ENCODE measurements around the gene SLN.

The SLN gene

DNA sequence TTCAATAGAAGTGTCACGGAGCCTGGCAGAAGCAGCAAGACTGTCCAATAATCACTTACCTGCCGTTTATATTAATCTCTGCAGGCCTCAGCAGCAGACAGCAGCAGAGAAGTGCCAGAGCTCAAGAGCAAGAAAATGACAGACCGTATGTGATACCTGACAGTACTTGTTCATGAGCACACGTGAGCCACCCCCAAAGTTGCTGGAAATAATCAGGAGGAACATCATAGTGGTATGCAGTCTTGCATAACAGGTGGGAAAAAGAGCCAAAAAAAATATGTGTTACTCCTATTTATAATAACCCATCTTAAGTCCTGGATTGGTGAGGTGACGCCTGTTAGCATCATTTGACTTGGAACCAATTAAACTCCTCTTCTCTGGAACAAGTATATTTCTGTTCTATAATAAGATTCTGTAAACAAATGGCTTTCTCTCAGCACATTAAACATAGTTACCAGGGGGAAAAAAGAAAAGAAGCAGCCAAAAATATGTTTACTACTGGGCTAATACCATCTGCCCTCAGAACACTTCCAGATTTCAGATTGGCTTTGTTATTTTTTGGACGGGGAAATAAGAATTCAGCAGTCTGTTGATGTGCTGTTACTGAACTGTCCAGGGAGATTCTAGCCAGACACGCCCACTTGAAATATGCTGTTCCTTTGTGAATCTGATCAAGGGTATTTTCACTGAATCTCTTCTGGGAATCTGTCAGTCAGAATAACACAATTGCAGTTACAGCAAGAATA lies 7.9 kb upstream of the SLN start:
- no peak for DNase-seq (ENCODE audit: low spot score)

DNA sequence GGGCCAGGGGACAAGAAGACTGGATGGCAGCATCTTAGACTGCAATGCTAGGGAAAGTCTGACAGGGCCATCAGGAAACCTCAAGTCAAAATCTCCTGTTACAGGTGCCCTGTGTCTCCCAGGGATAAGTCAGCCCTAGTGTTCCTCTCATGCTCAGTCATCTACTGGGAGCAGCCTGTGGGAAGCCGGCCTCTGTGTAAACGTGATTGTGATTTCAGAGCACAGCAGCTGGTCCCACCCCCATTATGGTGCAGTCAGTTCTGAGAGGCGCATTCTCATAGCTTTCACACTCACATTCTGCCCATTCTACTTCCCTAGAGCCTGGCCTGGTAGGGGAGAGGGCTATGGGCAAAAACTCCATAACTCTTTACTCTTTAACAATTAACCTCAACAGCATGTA lies 7.2 kb upstream of the SLN start:
- DNase-seq (ENCODE audit: low spot score), result no peak

DNA sequence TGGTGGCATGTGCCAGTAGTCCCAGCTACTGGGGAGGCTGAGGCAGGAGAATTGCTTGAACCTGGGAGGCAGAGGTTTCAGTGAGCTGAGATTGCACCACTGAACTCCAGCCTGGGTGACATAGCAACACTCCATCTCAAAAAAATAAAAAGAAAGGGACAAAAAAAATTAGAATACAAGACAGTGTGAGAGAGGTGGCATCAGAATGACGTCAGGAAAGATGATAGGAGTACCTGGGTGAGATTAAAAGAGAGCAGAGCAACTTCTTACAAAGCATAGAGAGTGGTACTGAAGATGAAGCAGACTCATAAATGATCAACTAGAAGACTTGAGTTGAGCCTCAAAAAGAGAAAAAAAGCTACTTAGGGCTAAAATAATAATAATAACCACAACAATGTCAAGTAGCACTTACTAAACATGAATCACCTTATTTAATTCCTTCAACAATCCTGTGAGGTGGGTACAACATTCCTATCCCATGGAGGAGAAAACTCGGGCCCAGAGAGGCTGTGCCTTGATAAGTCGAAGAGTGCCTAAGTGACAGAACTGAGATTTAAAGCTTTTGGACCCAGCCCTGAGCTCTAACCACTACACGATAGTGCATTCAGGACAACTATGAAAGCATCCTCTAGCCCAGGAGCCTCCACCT lies 5.2 kb upstream of the SLN start:
- no peak for DNase-seq (ENCODE audit: low spot score)

DNA sequence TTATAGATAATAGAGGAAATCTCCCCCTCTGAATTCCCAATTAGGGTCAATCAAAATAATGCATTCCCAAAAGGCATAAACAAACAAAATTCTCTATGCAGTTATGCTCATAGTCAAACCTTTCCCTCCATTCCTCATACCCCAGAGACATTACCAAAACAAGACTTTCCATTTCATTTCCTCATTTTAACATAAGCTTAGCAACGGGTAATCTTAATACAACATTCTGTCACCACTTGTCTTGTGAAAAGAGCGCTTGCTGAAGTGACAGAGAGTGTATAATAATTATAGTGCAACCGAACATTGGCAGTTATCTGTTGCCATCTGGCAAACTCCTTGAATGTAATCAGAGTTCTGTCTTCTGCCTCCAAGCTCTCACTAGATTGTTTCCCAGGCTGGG lies 1.2 kb upstream of the SLN start:
- no peak for DNase-seq (ENCODE audit: low spot score)

DNA sequence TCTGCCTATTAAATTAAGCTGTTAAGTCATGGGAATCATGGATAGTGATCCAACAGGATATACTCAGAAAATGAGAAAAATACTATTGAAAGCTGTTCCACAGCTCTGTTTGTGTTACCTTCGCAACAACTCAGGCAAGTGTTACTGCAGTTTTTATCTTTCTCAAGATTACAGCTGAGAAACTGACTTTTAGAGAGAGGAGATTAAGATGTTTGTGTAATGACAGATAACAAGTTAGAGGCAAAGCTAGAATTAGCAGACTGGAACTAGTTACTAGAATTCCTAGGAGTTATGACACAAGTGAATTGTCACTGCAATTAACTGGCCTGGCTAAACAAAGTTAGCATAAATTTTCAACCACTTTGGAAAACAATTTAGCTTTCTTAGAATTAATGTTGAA lies 1.6 kb downstream of the SLN start:
- no peak for DNase-seq (ENCODE audit: low spot score)

DNA sequence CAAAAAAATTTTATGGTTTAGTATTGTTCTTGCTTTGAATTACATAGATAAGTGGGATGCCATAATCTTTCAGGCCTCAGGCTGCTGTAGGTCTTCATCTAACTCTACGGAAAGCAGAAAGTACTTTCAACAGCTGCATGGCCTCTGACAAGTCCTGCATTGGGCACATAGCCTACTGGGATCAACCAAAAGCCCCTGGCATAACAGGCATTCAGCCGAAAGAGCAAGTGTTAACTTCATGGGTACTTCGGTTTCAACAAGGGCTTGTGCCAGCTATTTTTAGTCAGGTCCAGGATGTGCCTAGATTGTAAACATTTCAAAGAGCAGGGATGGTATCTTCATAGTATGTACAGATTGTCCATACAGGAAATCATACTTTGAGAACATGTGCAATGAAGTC lies 3.1 kb downstream of the SLN start:
- no peak for DNase-seq (ENCODE audit: low spot score)

DNA sequence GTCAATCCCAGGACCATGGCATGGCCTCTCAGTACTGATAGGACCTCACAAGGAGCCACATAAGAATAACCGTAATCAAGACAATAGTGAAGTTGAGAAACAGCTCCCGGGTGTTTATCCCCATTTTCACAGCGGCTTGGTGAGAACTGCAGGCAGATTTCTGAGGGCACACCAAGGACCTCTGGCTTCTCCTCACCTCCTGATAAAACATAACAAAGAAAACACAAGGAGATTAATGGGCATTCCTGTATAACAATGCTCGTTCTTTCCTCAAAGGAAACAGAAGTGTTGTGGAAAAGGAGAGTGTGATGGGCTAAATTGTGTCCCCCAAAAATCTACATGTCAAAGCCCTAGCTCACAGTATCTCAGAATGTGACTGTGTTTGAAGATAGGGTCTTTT lies 4.0 kb downstream of the SLN start:
- no peak for DNase-seq (ENCODE audit: low spot score)

DNA sequence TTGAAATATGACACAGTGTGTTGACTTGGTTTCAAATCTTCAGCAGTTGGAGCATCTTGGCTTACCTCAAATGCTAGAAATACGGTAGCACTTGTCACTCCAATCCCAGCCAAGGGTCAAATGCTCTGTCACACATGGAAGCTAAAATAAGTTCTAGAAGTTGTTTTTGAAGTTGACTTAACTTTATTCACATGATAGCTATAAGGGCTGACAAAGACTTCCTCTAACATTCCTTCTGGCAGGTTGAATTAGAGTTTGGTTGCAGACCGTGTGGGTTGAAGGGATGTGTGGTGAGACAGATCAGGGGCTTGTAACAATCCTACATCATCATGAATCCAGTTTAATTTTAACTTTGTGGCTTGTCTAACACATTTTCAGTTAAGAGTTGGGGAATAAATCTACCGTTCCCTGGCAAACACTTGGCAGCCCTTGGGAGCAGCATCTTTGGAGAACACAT lies 4.6 kb downstream of the SLN start:
- no peak for DNase-seq (ENCODE audit: low spot score)

DNA sequence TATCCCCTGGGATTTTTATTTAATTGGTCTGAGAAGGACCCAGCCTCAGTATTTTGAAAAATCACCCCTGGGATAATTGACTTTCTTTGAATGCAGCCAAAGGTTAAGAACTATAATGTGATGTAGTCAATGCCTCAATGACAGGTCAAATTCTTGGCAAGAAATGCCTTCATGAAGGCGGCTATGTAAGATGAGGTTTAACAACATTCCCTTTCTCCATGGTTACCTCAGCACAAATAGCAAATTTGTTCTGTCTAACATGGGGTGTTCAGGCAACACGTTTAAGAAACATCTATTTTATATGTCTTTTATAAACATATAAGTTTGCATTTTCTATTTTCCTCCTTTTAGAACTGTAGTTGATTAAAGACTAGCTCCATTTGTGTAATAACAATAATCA lies 5.3 kb downstream of the SLN start:
- DNase-seq (ENCODE audit: low spot score), result no peak

DNA sequence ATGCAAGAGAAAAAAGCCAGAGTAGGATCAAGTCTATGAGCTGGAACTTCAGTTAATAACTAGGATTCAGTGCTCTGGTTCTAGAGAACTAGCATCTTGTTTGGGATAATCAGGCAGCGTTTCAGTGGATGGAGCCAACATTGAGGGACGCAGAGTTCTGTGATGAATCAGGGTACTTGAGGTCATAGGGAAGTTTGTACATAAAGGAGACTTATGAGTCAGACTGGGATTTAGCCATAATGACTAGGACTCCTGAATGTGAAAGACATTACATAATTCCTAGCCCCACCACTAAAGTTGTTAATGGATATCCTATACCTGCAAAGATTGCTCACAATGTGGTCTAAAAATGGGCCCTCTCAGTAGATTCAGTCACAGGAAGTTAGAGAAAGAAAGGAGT lies 6.8 kb downstream of the SLN start:
- peak; percentile 36 for DNase-seq (ENCODE audit: low spot score)

DNA sequence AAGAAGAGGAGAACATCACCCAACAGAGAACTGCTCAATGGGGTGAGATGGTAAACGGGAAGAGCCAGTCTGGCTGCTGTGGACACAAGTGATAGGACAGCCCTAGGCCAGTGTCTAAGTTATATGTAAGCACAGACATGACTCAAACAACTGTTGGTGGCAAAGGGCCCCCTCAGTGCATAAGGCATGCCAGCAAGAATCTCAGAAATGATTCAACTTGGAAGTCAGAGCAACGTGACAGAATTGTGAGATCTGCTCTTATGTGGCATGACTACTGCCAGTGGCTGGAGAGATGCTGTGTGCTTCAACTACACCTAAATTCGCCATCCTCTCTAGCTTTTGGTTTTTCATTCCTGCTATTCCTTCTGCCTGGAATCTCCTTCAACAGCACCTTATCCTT lies 7.4 kb downstream of the SLN start:
- DNase-seq (ENCODE audit: low spot score), result no peak

DNA sequence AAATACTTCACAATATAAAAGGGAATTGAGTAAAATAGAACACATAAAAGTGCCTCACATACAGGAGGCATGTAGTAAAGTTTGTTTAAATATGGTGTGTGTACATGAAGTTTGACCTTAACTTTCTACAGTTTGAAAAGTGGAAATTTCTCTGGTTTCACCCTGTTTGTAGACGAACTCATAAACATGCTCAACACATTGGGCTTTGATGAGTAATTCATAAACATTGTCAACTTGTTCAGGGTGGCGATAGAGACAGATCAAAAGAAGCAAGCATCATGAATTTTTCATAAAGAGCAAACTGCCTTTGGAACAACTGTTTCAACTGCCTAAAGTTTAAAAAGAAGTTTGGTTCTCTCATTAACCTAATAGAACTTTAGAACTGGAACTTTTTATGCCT lies 9.1 kb downstream of the SLN start:
- DNase-seq (ENCODE audit: low spot score), result no peak

DNA sequence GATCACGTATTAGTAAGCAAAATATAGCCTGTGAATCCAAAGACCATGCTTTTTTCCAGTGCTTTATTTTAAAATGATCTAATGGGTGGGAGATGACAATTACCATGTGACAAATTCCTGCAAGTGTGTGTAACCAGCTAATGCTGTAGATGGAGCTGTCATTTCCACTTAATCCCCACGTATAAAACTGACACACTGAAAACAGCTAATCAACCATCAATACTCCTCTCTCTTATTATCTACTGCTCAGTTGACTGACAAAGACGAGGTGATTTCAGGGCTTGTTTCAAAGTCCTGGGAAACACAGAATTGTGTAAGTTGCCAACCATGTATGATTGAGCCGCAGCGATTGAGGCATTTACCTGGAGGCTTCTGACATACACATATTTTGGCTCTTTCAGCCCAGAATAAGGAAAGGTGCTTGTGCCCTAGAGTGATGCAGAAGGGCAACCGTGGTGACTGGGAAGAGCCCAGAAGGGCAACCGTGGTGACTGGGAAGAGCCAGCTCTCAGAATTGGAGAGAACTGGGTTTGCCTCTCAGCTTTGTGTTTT lies 9.7 kb downstream of the SLN start:
- DNase-seq (ENCODE audit: low spot score), result no peak

DNA sequence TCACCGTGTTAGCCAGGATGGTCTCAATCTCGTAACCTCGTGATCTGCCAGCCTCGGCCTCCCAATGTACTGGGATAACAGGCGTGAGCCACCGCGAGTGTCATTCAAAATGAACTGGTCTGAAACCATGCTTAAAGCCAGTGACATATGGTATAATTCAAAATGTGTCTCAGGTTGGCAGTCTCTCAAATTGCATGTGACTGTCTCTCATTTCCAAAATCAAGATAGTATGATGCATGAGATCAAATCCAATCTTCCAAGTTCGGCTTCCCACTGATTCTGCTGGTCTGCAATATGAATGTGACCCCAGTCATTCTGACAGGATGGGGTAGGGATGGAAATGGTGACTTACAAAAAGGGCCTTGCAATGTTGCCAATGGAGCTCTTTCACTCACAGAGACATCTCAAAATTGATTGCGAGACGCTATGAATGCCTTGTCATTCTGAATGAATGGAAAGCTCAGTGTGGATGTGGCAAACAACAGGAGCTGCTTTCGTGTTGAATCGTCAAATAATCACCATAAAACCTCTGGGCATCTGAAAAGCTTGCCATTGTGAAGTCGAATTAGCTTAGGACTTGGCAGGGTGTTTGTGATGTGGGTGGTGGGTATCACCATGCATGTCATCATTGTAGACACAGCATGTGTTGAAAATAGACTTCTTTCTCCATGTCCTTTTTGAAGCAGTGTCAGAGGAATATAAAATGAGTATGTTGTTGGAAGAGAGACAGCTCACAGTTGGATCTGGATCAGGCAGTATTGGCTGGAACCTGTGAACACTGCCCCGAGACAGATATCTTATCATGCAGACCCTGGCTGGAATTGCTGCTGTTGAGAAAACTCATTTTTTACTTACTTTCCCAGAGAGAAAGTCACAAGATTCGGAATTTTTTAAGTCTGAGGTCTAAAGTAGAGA lies 12.2 kb downstream of the SLN start:
- peak; percentile 31 for DNase-seq (ENCODE audit: low spot score)

DNA sequence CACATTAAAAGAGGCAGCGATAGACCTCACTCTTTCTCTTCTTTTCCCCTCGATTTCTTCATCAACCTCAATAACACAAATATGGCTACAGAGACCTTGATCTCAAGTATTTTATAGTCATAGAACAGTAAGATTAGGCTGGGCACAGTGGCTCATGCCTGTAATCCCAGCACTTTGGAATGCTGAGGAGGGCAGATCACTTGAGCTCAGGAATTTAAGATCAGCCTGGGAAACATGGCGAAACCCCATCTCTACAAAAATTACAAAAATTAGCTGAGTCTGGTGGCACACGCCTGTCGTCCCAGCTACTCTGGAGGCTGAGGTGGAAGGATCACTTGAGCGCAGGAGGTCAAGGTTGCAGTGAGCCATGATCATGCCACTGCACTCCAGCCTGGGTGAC lies 14.6 kb downstream of the SLN start:
- no peak for DNase-seq (ENCODE audit: low spot score)

DNA sequence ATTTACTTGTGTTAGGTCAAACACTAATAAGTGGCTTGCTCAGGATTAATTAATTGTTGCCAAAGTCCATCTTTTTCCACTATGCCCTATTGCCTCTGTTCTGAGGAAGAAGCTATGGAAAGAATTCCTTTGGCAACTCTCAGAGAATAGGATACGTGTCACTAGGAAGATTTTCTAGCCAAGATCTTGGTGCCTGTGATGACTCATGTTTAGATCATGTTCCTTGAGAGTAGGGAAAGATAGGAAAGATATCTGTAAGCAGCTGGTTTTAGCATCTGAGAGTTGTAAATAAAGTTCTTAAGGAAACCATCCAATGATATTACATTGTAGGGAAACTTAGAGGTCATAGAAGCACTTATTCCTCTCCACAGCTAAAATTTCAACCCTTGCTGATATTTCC lies 15.7 kb downstream of the SLN start:
- peak; percentile 50 for DNase-seq (ENCODE audit: low spot score)

DNA sequence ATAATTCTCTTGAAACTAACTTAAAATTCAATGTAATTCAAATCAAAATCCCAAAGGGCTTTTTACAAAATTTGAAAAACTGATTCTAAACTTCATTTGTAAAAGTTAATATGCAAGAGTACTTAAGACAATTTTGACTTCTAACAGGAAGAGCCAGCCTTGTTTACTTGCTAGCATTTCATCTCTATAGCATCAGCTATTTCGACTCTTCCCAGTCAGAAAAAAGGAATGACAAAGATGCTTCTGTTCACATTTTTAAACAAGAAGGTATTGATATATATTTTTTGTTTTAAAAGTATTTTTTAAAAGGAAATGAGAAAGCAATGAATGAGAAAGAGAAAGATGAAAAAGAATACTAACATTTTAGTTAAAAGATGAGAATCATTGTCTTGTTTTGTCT lies 16.4 kb downstream of the SLN start:
- no peak for DNase-seq (ENCODE audit: low spot score)

DNA sequence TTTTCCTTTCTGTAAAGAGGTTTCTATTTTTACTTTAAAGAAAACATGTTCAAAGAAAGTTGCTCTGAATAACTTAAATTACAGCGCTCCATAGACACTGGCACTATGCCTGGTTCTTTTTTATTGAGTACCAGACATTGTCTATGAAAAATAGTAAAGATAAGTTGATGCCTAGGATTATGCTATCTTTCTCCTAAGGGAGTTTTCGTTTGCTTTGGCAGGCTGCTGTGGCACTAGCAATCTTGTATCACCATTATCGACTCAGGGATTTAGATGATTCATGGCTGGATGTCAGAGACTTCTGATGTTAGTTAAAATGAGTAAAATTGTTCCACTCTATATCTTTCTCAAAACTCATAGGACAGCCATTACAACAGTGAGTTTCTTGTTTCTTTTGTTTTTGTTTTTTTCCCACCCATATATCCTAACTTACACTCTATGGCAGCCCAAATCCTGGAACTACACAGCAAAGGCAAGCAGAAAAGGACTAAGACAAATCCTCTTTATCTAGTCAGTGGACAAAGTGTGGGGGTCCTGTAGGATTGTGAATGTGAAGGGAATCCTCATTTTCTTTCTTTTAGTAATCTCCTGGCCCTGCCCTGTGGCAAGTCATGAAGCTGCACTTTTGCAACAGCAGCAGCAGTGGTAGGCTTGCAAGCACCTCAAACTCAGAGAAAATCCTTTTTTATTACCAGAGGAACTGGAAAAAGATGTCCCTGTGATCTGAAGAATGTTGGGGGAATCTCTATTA lies 20.7 kb downstream of the SLN start:
- DNase-seq (ENCODE audit: low spot score), result no peak

DNA sequence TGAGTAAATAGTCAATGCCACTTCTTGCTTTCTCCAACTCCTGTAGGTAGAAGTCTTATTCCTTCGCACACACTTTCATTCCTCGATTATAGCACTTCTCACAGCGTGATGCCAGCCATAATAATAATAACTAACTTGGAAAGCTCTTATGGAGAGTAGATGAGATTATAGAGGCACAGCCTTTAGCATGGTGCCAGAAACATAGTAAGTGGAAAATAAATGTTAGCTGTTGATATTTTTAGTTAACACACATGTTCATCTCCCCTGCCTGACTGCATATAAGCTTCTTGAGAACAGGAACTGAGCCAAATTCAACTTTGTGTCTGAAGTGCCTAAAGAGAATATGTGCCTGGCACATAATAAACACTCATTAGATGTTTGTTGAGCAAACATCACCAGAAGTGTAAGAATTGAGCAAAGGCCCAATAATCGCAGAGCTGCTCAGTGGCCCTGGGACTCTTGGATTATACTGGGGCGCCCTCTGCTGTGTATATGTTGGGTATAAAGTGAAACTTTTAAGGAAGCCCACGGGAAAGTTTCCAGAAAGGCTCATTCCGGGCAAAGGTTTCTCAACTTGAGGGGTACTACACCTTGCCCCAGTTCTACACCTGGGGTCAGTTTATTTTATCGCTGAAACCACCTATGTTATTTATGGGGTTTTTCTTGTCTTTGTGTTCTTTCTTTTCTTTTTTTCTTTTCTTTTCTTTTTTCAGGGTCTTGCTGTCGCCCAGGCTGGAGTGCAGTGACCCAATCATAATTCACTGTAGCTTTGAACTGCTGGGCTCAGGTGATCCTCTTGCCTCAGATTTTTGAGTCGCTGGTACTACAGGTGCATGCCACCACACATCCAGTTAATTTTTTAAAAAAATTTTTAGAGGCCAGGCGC lies 22.3 kb downstream of the SLN start:
- DNase-seq (ENCODE audit: low spot score), result peak; percentile 73

DNA sequence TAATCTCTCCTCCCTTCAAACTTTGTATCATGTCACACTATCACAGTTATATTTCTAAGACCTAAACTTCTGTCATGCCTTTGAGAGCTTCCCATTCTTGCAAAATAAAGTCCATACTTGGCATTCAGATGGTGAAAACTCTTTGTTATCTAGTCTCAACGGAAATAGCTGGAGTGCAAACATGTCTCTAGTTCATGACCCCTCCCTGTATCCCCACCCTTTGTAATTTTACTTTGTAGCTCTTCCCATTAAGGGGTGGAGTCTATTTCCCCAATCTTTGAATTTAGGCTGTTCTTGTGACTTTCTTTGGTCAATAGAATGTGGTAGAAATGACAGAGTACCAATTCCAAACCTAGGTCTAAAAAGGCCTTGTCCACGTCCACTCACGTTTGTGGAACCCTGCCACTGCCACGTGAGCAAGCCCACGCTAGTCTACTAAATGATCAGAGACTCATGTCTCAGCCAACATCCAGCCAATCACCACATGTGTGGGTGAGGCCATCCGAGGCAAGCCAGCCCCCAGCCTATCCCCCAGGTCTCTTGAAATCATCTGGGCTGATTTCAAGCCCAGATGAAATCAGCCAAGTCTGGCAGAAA lies 23.4 kb downstream of the SLN start:
- DNase-seq (ENCODE audit: low spot score), result no peak
